Fibroblast of gingiva (primary cell): ENCODE measurements around the gene S100A5.

ENCODE experiments used
- DNase-seq: peaks from one replicate; pipeline ENCODE4 v3.0.0-alpha.2; 2011; ENCODE audit warnings: low read depth

S100A5 gene

DNA sequence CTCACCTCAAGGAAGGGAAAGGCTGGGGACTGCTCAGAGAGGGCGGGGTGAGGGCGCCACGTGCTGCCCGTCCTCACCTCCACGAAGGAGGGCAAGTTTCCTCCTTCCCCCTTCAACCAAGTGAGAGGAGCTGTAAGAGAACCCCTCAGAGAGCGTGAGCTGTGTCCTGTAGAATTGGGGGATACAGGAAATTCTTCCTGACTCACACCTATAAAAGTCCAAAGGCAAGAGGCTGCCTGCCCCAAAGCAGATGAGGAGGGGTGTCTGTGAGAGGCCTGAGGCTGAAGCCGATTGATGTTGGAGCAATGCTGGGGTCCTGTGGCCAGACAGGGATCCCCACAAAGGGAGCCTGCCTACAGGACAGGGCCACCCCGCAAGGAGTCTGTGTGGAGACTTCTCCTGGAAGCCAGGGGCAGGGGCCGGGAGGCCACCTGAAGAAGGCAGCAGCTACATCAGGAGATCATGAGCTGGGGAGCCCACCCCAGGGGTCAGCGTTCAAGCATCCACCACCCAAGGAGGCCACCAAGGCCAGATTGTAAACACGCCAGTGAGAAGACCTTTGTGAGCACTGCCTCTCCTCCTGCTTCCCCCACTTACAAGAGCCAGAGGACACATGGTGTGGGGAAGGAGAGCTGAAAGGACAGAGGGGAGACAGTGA lies 32.7 kb downstream of the S100A5 start:
- DNase-seq = no peak

DNA sequence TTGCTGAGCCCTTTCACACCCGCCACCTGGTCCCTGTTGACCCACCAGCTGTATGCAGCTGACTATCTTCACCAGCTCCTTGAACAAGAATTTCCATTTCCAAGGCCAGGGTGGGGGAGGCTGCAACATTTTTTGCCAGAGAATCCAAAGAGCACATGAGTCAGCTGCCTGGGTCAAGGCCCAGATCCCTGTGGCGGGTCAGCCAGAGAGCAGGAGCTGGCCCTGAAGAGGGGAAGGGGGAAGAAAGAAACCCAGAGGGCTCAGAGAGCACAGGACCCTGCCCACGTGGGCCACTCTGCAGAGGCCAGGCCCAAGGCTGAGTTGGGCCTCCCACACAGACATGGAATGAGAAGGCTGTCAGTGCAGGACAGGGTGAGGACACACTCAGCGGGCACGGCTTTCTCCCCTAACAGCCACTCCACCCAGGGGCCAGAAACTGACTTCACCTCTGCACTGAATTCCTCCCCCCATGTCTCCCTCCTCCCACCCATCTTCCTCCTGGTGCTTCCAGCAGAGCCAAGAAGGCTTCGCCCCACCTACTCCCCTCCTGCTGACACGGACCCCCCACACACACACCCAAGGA lies 33.8 kb downstream of the S100A5 start:
- DNase-seq = peak; percentile 86

DNA sequence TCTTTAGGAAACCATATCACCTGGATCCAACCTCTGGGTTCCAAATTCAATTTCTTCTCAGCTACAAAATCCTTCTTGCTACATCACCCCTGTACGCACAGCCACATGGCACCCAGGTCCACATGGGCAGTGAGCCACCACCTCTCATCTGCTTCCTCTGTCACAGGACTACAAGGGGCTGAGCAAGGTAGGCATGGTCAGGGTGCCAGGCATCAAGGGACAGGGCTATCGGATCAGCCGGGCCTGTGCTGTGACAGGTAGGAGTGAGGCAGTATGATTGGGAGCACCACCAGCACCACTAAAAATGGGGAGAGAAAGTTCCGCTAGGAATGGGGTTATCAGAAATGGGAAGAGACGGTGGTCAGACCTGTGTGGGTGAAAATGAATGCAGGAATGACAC lies 34.3 kb downstream of the S100A5 start:
- DNase-seq = no peak

DNA sequence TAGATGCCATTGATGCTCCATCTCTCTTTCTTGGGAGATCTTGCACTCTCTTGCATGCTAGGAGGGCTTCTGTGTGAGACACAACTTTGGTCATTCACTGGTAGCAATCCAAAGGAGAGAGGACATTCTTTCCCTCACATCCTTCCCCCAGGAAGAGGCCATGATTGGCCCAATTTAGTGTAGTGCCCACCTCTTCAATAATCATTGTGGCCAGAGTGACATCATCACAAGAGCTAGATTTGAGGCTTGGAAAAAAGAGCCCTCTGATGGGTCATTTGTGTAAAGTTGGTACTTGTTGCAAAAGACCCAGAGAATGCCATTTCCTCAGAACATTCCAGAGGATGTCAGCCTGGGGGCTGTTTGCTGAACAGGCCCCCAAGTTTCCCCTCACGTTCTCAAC lies 35.2 kb downstream of the S100A5 start:
- DNase-seq = peak; percentile 35

- DNase-seq = no peak
These were observed 37.0 kb downstream of the S100A5 start for GRCh38 chr1:153503766-153504165.

DNA sequence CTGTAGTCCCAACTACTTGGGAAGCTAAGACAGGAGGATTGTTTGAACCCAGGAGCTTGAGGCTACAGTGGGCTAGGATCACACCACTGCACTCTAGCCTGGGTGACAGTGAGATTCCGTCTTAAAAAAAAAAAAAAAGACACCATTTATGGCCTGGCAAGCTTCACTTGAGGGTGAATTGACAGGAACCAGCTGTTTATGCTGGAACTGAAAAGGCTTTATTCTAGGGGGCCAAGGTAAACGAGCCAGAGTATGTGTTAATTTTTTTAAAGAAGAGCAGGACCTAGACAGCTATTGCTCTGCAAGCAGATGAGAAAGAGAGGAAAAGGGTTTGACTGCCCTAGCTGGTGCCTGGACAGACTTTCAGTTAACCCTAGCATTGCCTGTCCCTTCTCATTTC lies 42.0 kb downstream of the S100A5 start:
- no peak for DNase-seq

GRCh38 chr1:153495536-153495935 lies 45.2 kb downstream of the S100A5 start:
- DNase-seq = no peak

DNA sequence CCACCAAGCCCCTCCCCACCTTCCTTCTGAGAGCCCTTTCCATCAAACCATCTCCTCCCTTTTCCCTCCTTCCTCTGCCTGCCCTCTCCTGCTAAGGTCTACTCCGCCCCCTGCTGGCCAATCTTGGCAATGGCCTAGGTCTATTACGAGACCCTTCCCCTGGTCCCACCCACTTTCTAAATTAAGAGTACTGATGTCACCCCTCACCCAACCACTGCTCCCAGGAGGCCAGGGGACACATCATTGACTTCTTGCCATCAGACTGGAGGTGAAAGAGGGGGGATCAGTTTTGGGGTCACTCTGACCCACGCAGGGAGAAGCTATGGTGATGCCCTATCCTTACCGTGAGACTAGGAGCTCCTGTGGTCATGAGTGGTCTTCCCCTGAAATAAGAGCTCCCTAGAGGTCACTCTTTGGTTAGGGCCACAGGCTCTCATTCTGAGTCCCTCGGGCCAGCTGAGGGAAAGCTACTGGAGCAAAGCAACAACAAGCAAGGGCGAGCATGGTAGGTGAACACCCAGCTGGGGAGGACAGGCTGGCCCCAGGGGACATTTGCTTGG lies 45.7 kb downstream of the S100A5 start:
- DNase-seq = peak; percentile 29

- no peak for DNase-seq
These were observed 47.3 kb downstream of the S100A5 start for GRCh38 chr1:153493343-153493960.

DNA sequence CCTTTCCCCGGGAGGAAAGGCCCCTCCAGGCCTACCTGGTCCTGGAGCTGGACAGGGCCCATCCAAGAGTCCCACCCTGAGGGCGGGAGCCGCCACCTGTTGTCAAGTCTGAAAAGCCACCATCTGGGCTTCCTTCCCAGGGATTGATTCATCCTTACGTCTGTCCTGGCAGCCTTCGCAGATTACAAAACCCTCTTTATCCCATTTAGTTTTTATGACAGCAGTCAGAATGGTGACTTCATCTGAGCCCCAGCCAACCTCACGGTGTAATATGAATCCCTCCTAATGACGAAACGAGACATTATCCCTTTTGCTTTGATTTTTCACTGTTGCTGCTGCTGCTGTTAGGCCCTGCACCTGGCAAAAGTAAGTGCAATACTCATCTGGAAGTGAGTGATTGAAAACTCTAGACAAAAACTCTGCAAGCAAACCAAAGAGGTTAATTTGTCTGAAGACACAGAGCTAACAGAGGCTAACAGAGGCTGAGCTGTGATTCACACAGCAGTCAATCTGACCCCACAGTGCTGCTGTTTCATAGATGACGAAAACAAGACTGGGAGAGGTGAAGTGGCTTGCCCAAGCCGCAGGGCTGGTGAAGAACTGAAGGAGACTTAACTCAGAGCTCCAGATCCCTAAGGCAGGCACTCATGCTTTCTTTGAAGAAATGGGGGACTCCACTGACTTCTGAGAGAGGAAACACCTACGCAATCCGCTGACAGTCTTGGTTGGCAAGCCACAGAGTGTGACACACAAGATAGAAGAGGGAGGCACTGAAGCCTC lies 50.3 kb downstream of the S100A5 start:
- peak; percentile 92 for DNase-seq

DNA sequence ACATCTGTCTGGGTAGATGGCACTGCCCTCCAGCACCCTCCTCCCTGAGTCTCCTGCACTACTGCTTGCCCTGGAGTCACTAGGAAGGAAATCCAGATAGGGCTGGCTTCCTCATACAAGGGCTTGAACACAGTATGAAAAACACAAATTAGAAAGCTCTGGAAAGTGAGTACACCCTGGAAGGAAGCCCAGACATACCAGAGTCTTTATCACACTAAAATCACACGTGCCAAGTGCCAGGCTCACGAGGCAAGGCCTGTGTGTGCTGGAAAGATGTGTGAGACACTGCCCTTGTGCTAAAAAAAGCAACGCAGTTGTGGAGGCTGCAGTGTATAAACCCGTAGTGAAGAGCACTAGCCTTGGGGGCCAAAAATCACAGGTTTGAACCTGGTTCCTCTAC lies 52.0 kb downstream of the S100A5 start:
- peak; percentile 89 for DNase-seq

DNA sequence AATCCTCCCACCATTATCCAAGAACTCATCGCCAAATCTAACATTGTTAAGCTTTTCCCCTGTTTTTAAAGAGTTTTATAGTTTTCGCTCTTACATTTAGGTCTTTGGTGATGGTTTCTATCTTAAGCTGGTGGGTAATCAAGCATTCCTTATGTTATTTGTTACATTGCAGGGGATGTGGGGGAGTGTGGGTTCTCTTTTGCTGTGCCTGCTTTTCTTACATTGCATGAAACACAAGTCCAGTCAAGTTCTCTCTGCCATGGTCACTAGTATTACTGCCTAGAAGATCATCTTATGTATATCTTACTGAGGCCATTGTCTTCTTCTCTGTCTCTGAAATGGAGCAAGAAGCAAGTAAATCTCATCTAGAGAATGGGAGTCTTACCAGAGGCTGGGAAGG lies 53.0 kb downstream of the S100A5 start:
- DNase-seq = no peak
